Measurements from ENCODE around the gene DMAC2. TPM values are rescaled to one million over a fixed set of nuclear protein-coding genes. Genes with fewer than 3 reads are reported as not detected.

DMAC2 gene
- 51.6 and 56.0 TPM in 2 replicates for total RNA-seq

DNA sequence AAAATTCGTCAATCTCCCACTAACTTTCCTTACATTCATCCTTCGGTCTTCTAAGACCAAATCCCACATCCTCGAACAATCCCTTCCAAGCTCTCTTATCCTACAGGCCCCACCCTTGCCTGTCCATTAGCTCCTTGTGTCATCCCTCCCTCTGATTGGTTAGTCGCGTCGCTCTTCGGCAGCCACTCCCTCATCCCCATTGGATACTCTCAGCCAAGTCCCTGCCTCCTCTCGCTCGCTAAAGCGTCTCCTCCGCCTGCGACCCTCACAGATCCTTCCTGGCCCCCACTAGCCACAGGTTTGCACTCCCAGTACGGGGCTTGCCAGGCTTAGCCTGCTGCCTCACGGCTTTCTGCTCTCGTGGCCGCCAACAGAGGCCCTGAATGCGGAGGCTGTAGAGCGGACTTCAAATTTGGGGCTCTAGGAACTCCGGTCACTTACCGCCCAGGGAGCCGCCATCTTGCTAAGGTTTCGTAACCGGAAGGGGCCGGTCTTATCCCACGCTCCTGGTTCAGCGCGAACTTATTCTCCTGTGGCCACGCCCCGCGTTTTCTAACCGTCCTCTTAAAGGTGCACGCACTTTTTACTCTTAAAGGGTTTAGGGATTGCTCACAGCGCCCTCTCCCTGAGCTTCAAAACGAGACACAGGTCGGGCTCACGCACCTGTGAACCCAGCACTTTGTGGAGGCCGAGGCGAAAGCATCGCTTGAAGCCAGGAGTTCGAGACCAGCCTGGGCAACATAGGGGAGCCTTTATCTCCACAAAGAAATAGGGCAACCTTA, at the start of gene DMAC2:
TSS of gene DMAC2 (minus strand) at position 472 of the 782 bp plus-strand sequence. CDS start at position 459, 13 bp downstream.

GRCh38 chr19:41442473-41443355, 3.0 kb upstream of the DMAC2 start, which contains the start of gene ERICH4:
Gene ERICH4, plus strand, starts transcription at chr19:41443156. Its CDS starts 14 bp downstream, at chr19:41443170.

GRCh38 chr19:41426952-41427646, 12.6 kb downstream of the DMAC2 start, which contains the start of gene B3GNT8:
Gene B3GNT8, minus strand, starts transcription at chr19:41427374. Its CDS starts 596 bp downstream, at chr19:41426778.

GRCh38 chr19:41397086-41398049, 42.3 kb downstream of the DMAC2 start, which contains the start of the genes BCKDHA and EXOSC5:
Gene BCKDHA, plus strand, starts transcription at chr19:41397818. Its CDS starts 10 bp downstream, at chr19:41397828.
Gene EXOSC5, minus strand, starts transcription at chr19:41397359. Its CDS starts 31 bp downstream, at chr19:41397328.

Other genes with a start within 250 kb of the DMAC2 start
- under 0.01 and 1.2 TPM in 2 replicates for gene CYP2S1, start 246.7 kb downstream of the DMAC2 start, total RNA-seq
- gene AXL, start 220.7 kb downstream of the DMAC2 start, total RNA-seq = 142 and 144 TPM in 2 replicates
- gene HNRNPUL1, start 175.5 kb downstream of the DMAC2 start, total RNA-seq = 126 and 129 TPM in 2 replicates
- gene CCDC97, start 129.7 kb downstream of the DMAC2 start, total RNA-seq = 8.4 and 8.7 TPM in 2 replicates
- 14.4 and 19.6 TPM in 2 replicates for gene TGFB1, start 86.0 kb downstream of the DMAC2 start, total RNA-seq
- 8.9 and 13.1 TPM in 2 replicates for gene B9D2, start 75.8 kb downstream of the DMAC2 start, total RNA-seq
- gene TMEM91, start 63.4 kb downstream of the DMAC2 start, total RNA-seq = 11.2 and 12.8 TPM in 2 replicates
- gene EXOSC5, start 42.6 kb downstream of the DMAC2 start, total RNA-seq = 27.8 and 40.4 TPM in 2 replicates
- 40.6 and 41.6 TPM in 2 replicates for gene BCKDHA, start 42.1 kb downstream of the DMAC2 start, total RNA-seq
- gene B3GNT8, start 12.5 kb downstream of the DMAC2 start, total RNA-seq = 2.5 and 5.5 TPM in 2 replicates
- gene ERICH4, start 3.2 kb upstream of the DMAC2 start, total RNA-seq = not detected in 2 replicates
- gene CEACAM21, start 136.3 kb upstream of the DMAC2 start, total RNA-seq = not detected in 2 replicates
- not detected in 2 replicates for gene CEACAM4, start 187.2 kb upstream of the DMAC2 start, total RNA-seq
- not detected in 2 replicates for gene CEACAM7, start 248.4 kb upstream of the DMAC2 start, total RNA-seq